GM23248 (cell line): ENCODE data around the gene ENTR1. TPM values are rescaled to one million over a fixed set of nuclear protein-coding genes. Genes with fewer than 3 reads are reported as not detected.

Experiments
- DNase-seq: peaks from one replicate; pipeline ENCODE4 v3.0.0-alpha.2; 2015
- H2AFZ ChIP-seq: fragments of 200-600 bp; sonication (generic); 2 replicates; pipeline ENCODE4 v1.6.1; 2016; ENCODE audit warnings: antibody characterized with exemption
- H3F3A ChIP-seq: fragments of 200-600 bp; sonication (generic); 2 replicates; pipeline ENCODE4 v1.6.1; 2016; ENCODE audit warnings: mild to moderate bottlenecking, antibody characterized with exemption, mixed run types; ENCODE audit not compliant: insufficient read depth
- H3K27ac ChIP-seq: fragments of 200-600 bp; sonication (generic); 2 replicates; pipeline ENCODE4 v1.5.1; 2016; ENCODE audit warnings: mild to moderate bottlenecking
- H3K27me3 ChIP-seq: fragments of 200-600 bp; sonication (generic); replicated peaks from 2 replicates; pipeline ENCODE4 v1.6.1; 2016; ENCODE audit warnings: mild to moderate bottlenecking; ENCODE audit not compliant: insufficient read depth
- H3K36me3 ChIP-seq: fragments of 200-600 bp; sonication (generic); 2 replicates; pipeline ENCODE4 v1.6.1; 2016; ENCODE audit warnings: low read depth, mild to moderate bottlenecking
- H3K4me1 ChIP-seq: fragments of 200-600 bp; sonication (generic); 2 replicates; pipeline ENCODE4 v1.6.1; 2016; ENCODE audit warnings: mild to moderate bottlenecking; ENCODE audit not compliant: insufficient read depth
- H3K4me2 ChIP-seq: fragments of 200-600 bp; sonication (generic); one replicate; pipeline ENCODE4 v1.6.1; 2016; ENCODE audit warnings: mild to moderate bottlenecking; ENCODE audit not compliant: unreplicated experiment
- H3K4me3 ChIP-seq: fragments of 200-600 bp; sonication (generic); 2 replicates; pipeline ENCODE4 v1.5.1; 2016; ENCODE audit warnings: mild to moderate bottlenecking
- H3K79me2 ChIP-seq: fragments of 200-600 bp; sonication (generic); 2 replicates; pipeline ENCODE4 v1.6.1; 2016; ENCODE audit warnings: mild to moderate bottlenecking; ENCODE audit not compliant: insufficient read depth
- H3K9ac ChIP-seq: fragments of 200-600 bp; sonication (generic); 2 replicates; pipeline ENCODE4 v1.6.1; 2016; ENCODE audit warnings: mild to moderate bottlenecking
- H3K9me2 ChIP-seq: fragments of 200-600 bp; sonication (generic); 2 replicates; pipeline ENCODE4 v1.6.1; 2016; ENCODE audit warnings: mixed run types, mild to moderate bottlenecking, moderate library complexity; ENCODE audit not compliant: insufficient read depth
- H3K9me3 ChIP-seq: fragments of 200-600 bp; sonication (generic); one replicate; pipeline ENCODE4 v1.6.1; 2017; ENCODE audit warnings: low read depth
- H4K20me1 ChIP-seq: fragments of 200-600 bp; sonication (generic); 2 replicates; pipeline ENCODE4 v1.6.0; 2016; ENCODE audit not compliant: insufficient read depth
- EZH2 ChIP-seq: fragments of 200-600 bp; sonication (generic); IDR thresholded peaks from 2 replicates; pipeline ENCODE4 v1.6.1; 2018; ENCODE audit warnings: antibody characterized with exemption, mild to moderate bottlenecking; ENCODE audit not compliant: insufficient read depth, poor library complexity, severe bottlenecking
- EZH2phosphoT487 ChIP-seq: fragments of 200-600 bp; sonication (generic); IDR thresholded peaks from 2 replicates; pipeline ENCODE4 v1.6.1; 2018; ENCODE audit warnings: antibody characterized with exemption, moderate library complexity, mild to moderate bottlenecking, low read depth; ENCODE audit not compliant: insufficient read depth
- WGBS, 2 experiments: methylation state at CpG; one replicate each; pipeline ENCODE4 v1.1.6; 2015 to 2017; ENCODE audit warnings: low lambda C conversion rate in 2 of 2, low coverage in 1 of 2; ENCODE audit errors: missing lambda C conversion rate in 2 of 2; 5-methylcytosine and 5-hydroxymethylcytosine counted together
- in situ Hi-C: fragments of 300-500 bp; cut with MboI; formaldehyde crosslinking; loops from 2 replicates; pipeline ENCODE4 v1.15.0; 2020
- polyA plus RNA-seq: library from polyadenylated mRNA; unstranded; fragments of >200 nt; fragmentation: Nextera tagmentation; extraction: Ambion mirVana; gene quantifications from 2 replicates; pipeline ENCODE4 v1.2.1, GENCODE V29; 2016
- total RNA-seq: library from RNA; depleted of rRNA; stranded (reverse); fragments of >200 nt; shearing (Covaris generic); gene quantifications from 2 replicates; pipeline ENCODE4 v1.2.3, GENCODE V29; 2014

The ENTR1 gene
- total and polyA plus RNA-seq, 2 experiments from 2014 or later: 11.2 to 36.4 TPM

- in situ Hi-C loops: no loop called here
- no peak overlapping the region for H3K4me2 ChIP-seq
- no peak overlapping the region for H2AFZ ChIP-seq
- no peak overlapping the region for H3K27ac ChIP-seq
- H3K9me2 ChIP-seq: no peaks in the 10 kb centered on the region
- no peaks in the 10 kb centered on the region for H3F3A ChIP-seq
- no peaks in the 10 kb centered on the region for H3K9me3 ChIP-seq
- no peaks in the 10 kb centered on the region for H3K79me2 ChIP-seq
- 95% methylated on average over 14 to 19 of the region's 19 CpGs for WGBS, 2 experiments
- no peak overlapping the region for H3K4me3 ChIP-seq
- H4K20me1 ChIP-seq: no peaks in the 10 kb centered on the region
- H3K27me3 ChIP-seq: no peaks in the 10 kb centered on the region
- peaks cover 11% of the 10 kb centered on the region; the same call in 1 of the 2 replicates for H3K4me1 ChIP-seq
- no peaks in the 10 kb centered on the region for H3K36me3 ChIP-seq
- no peak for TF ChIP-seq EZH2
- TF ChIP-seq EZH2phosphoT487: no peak
- H3K9ac ChIP-seq: no peak overlapping the region
- DNase-seq: no peak
These were observed 40.4 kb downstream of the ENTR1 start for GRCh38 chr9:136370037-136370436.

GRCh38 chr9:136368190-136368589 is 42.2 kb downstream of the ENTR1 start:
- no peak overlapping the region for H3K27ac ChIP-seq
- no peaks in the 10 kb centered on the region for H4K20me1 ChIP-seq
- no peaks in the 10 kb centered on the region for H3K36me3 ChIP-seq
- H3K4me2 ChIP-seq: no peak overlapping the region
- no peak overlapping the region for H2AFZ ChIP-seq
- H3K9ac ChIP-seq: no peak overlapping the region
- H3F3A ChIP-seq: no peaks in the 10 kb centered on the region
- H3K4me3 ChIP-seq: no peak overlapping the region
- no peaks in the 10 kb centered on the region for H3K79me2 ChIP-seq
- no peak for DNase-seq
- no peaks in the 10 kb centered on the region for H3K27me3 ChIP-seq
- H3K9me3 ChIP-seq: no peaks in the 10 kb centered on the region
- no peaks in the 10 kb centered on the region for H3K9me2 ChIP-seq
- 79 to 80% methylated on average over 12 to 18 of the region's 18 CpGs for WGBS, 2 experiments
- peaks cover 18% of the 10 kb centered on the region; the same call in 1 of the 2 replicates for H3K4me1 ChIP-seq
- in situ Hi-C loops: no loop called here
- TF ChIP-seq EZH2phosphoT487: no peak
- no peak for TF ChIP-seq EZH2

GRCh38 chr9:136367296-136368145 is 42.9 kb downstream of the ENTR1 start:
- H3K9ac ChIP-seq: no peak overlapping the region
- H4K20me1 ChIP-seq: no peaks in the 10 kb centered on the region
- no peak overlapping the region for H3K27ac ChIP-seq
- H3K4me3 ChIP-seq: no peak overlapping the region
- no peaks in the 10 kb centered on the region for H3F3A ChIP-seq
- no peaks in the 10 kb centered on the region for H3K79me2 ChIP-seq
- no peak overlapping the region for H2AFZ ChIP-seq
- H3K9me2 ChIP-seq: no peaks in the 10 kb centered on the region
- H3K9me3 ChIP-seq: no peaks in the 10 kb centered on the region
- H3K4me1 ChIP-seq: peaks cover 15% of the 10 kb centered on the region
- in situ Hi-C loops: no loop called here
- no peaks in the 10 kb centered on the region for H3K27me3 ChIP-seq
- H3K4me2 ChIP-seq: no peak overlapping the region
- no peaks in the 10 kb centered on the region for H3K36me3 ChIP-seq
- no peak for DNase-seq
- 85 to 88% methylated on average over 37 to 45 of the region's 45 CpGs for WGBS, 2 experiments
- TF ChIP-seq EZH2phosphoT487 (no peak), EZH2 (no peak)

GRCh38 chr9:136366826-136367225 is 43.6 kb downstream of the ENTR1 start:
- Histone ChIP-seq H3F3A (no peaks in the 10 kb centered on the region), H3K27ac (no peak overlapping the region), H3K9ac (no peak overlapping the region), H3K79me2 (no peaks in the 10 kb centered on the region), H3K9me3 (no peaks in the 10 kb centered on the region), H3K4me2 (no peak overlapping the region), H2AFZ (no peak overlapping the region), H4K20me1 (no peaks in the 10 kb centered on the region), H3K9me2 (no peaks in the 10 kb centered on the region), H3K36me3 (no peaks in the 10 kb centered on the region), H3K4me3 (no peak overlapping the region), H3K27me3 (no peaks in the 10 kb centered on the region), H3K4me1 (peaks cover 13% of the 10 kb centered on the region)
- in situ Hi-C loops: no loop called here
- 83 to 86% methylated on average over 9 of the region's 9 CpGs for WGBS, 2 experiments
- no peak for TF ChIP-seq EZH2phosphoT487
- no peak for DNase-seq
